SK-N-SH treated with all-trans-retinoic acid at 6 μM for 48 hours (cell line): ENCODE measurements around the gene PARD3B.

Source experiments
- ATAC-seq: fragments of 200-7000 bp; cut with Tn5 transposase; 3 replicates; pipeline ENCODE4 v1.9.1; 2020; ENCODE audit warnings: mild to moderate bottlenecking, moderate library complexity
- BACH2 ChIP-seq: fragments of 250-450 bp; sonication (Bioruptor Pico); IDR thresholded peaks from 2 replicates; pipeline ENCODE4 v1.9.0; 2021; ENCODE audit warnings: mild to moderate bottlenecking, borderline replicate concordance
- CREB5 ChIP-seq: fragments of 250-450 bp; sonication (Bioruptor Pico); IDR thresholded peaks from 2 replicates; pipeline ENCODE4 v1.5.1; 2020; ENCODE audit warnings: low read depth, mild to moderate bottlenecking, moderate library complexity
- CSDC2 ChIP-seq: fragments of 250-450 bp; sonication (Bioruptor Pico); IDR thresholded peaks from 2 replicates; pipeline ENCODE4 v1.5.0; 2020; ENCODE audit warnings: mild to moderate bottlenecking, moderate library complexity
- CSRNP3 ChIP-seq: fragments of 250-450 bp; sonication (Bioruptor Pico); IDR thresholded peaks from 2 replicates; pipeline ENCODE4 v1.5.1; 2021; ENCODE audit warnings: mild to moderate bottlenecking, moderate library complexity
- ESRRG ChIP-seq: fragments of 250-450 bp; sonication (Bioruptor Pico); IDR thresholded peaks from 2 replicates; pipeline ENCODE4 v1.6.1; 2021; ENCODE audit warnings: mild to moderate bottlenecking
- GLIS3 ChIP-seq: fragments of 250-450 bp; sonication (Bioruptor Pico); IDR thresholded peaks from 2 replicates; pipeline ENCODE4 v1.5.0; 2020; ENCODE audit warnings: mild to moderate bottlenecking, moderate library complexity
- ISL1 ChIP-seq: fragments of 250-450 bp; sonication (Bioruptor Pico); IDR thresholded peaks from 2 replicates; pipeline ENCODE4 v2.1.2; 2022; ENCODE audit warnings: mild to moderate bottlenecking, moderate library complexity
- OSR1 ChIP-seq: fragments of 250-450 bp; sonication (Bioruptor Pico); IDR thresholded peaks from 2 replicates; pipeline ENCODE4 v1.8.0; 2022; ENCODE audit warnings: moderate library complexity, mild to moderate bottlenecking, inconsistent platforms
- PATZ1 ChIP-seq: fragments of 250-450 bp; sonication (Bioruptor Pico); IDR thresholded peaks from 2 replicates; pipeline ENCODE4 v1.8.0; 2020; ENCODE audit warnings: mild to moderate bottlenecking, moderate library complexity, borderline replicate concordance
- POU6F1 ChIP-seq: fragments of 250-450 bp; sonication (Bioruptor Pico); IDR thresholded peaks from 2 replicates; pipeline ENCODE4 v1.8.0; 2021; ENCODE audit warnings: low read depth, mild to moderate bottlenecking, moderate library complexity, borderline replicate concordance
- RARB ChIP-seq: fragments of 250-450 bp; sonication (Bioruptor Pico); IDR thresholded peaks from 2 replicates; pipeline ENCODE4 v1.8.0; 2021; ENCODE audit warnings: mild to moderate bottlenecking, moderate library complexity
- SNAI2 ChIP-seq: fragments of 250-450 bp; sonication (Bioruptor Pico); IDR thresholded peaks from 2 replicates; pipeline ENCODE4 v1.5.0; 2020; ENCODE audit warnings: mild to moderate bottlenecking, moderate library complexity
- TCF4 ChIP-seq: fragments of 250-450 bp; sonication (Bioruptor Pico); IDR thresholded peaks from 2 replicates; pipeline ENCODE4 v1.8.0; 2021; ENCODE audit warnings: mild to moderate bottlenecking, moderate library complexity, borderline replicate concordance
- TOX ChIP-seq: fragments of 250-450 bp; sonication (Bioruptor Pico); IDR thresholded peaks from 2 replicates; pipeline ENCODE4 v1.8.0; 2021; ENCODE audit warnings: mild to moderate bottlenecking, moderate library complexity, borderline replicate concordance
- TSHZ2 ChIP-seq: fragments of 250-450 bp; sonication (Bioruptor Pico); IDR thresholded peaks from 2 replicates; pipeline ENCODE4 v1.5.0; 2020; ENCODE audit warnings: mild to moderate bottlenecking, moderate library complexity
- ZFP3 ChIP-seq: fragments of 250-450 bp; sonication (Bioruptor Pico); IDR thresholded peaks from 2 replicates; pipeline ENCODE4 v1.5.0; 2020; ENCODE audit warnings: mild to moderate bottlenecking, moderate library complexity
- ZFP30 ChIP-seq: fragments of 450-650 bp; formaldehyde crosslinking; IDR thresholded peaks from 2 replicates; pipeline ENCODE4 v1.5.0; 2022; ENCODE audit warnings: mild to moderate bottlenecking, moderate library complexity
- ZNF565 ChIP-seq: fragments of 450-650 bp; formaldehyde crosslinking; conservative IDR thresholded peaks from 2 replicates; pipeline ENCODE4 v1.5.0; 2020; ENCODE audit warnings: low read depth, mild to moderate bottlenecking, moderate library complexity
- ZNF70 ChIP-seq: fragments of 450-650 bp; formaldehyde crosslinking; IDR thresholded peaks from 2 replicates; pipeline ENCODE4 v1.5.0; 2020; ENCODE audit warnings: mild to moderate bottlenecking, moderate library complexity

Gene PARD3B

GRCh38 chr2:204693262-204693661 is 148.0 kb downstream of the PARD3B start (continued):
- TF ChIP-seq CSRNP3 (CRISPR knock-in tag): no peak
- TF ChIP-seq CSDC2 (CRISPR knock-in tag): no peak
- no peak for TF ChIP-seq ZNF565 (CRISPR knock-in tag)
- TF ChIP-seq ZFP30 (CRISPR knock-in tag): no peak

GRCh38 chr2:204695506-204695905 is 150.2 kb downstream of the PARD3B start:
- TF ChIP-seq RARB (CRISPR knock-in tag): no peak
- no peak for TF ChIP-seq CREB5 (CRISPR knock-in tag)
- no peak for TF ChIP-seq CSRNP3 (CRISPR knock-in tag)
- no peak for TF ChIP-seq CSDC2 (CRISPR knock-in tag)
- no peak for TF ChIP-seq SNAI2 (CRISPR knock-in tag)
- no peak for TF ChIP-seq ZFP3
- no peak for TF ChIP-seq TCF4 (CRISPR knock-in tag)
- TF ChIP-seq ESRRG: no peak
- TF ChIP-seq POU6F1 (CRISPR knock-in tag): no peak
- no peak for TF ChIP-seq PATZ1
- no peak for TF ChIP-seq ZNF70
- TF ChIP-seq, all 23 proteins: peak for 0
- peak; percentile 39; the same call in 1 of the 3 replicates for ATAC-seq

- TF ChIP-seq CREB5 (CRISPR knock-in tag): no peak
- TF ChIP-seq ZNF70: no peak
- no peak for TF ChIP-seq BACH2
- TF ChIP-seq ZNF565 (CRISPR knock-in tag): no peak
- TF ChIP-seq OSR1 (CRISPR knock-in tag): no peak
- TF ChIP-seq TSHZ2 (CRISPR knock-in tag): no peak
- no peak for TF ChIP-seq POU6F1 (CRISPR knock-in tag)
- TF ChIP-seq GLIS3 (CRISPR knock-in tag): no peak
- no peak for TF ChIP-seq ZFP30 (CRISPR knock-in tag)
- TF ChIP-seq CSDC2 (CRISPR knock-in tag): no peak
- no peak for TF ChIP-seq ZFP3
- TF ChIP-seq PATZ1: no peak
- no peak for TF ChIP-seq TOX
- TF ChIP-seq TCF4 (CRISPR knock-in tag): no peak
- TF ChIP-seq ESRRG: no peak
- no peak for TF ChIP-seq ISL1 (CRISPR knock-in tag)
- no peak for TF ChIP-seq RARB (CRISPR knock-in tag)
- ATAC-seq: no peak
Measured at GRCh38 chr2:204696124-204696523, 150.8 kb downstream of the PARD3B start.
